Urothelium cell line (cell line): ENCODE measurements around the gene KDM5C.
A peak's percentile ranks its signal among the peaks of the same experiment; 100 is the strongest.

Experiments
- DNase-seq: peaks from one replicate; pipeline ENCODE4 v3.0.0; 2011; ENCODE audit warnings: low spot score, mixed read lengths
- FAIRE-seq: peaks from 2 replicates; lab custom pipeline; 2011; peaks lifted over from hg19 to GRCh38; lab: Jason Lieb, UNC

KDM5C gene

DNA sequence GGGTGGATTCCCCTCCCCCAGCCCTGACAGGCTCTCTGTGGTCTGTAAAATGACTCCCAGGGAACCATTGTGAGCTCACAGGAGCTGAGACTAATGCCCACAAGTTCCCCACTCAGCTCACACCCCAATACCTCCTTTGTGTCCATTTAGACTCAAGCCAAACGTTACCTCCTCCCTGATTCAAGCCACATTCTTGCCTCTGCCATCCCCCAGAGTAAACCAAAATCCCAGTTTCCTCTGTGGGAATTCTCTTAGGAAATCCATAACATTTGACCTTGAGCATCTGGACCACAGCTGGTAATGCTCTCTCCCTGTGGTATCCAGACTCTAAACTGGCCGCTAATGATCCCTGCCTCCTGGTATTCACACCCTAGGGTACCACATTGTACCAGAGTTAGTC, 26.3 kb upstream of the KDM5C start:
- DNase-seq, result no peak
- no peak for FAIRE-seq

DNA sequence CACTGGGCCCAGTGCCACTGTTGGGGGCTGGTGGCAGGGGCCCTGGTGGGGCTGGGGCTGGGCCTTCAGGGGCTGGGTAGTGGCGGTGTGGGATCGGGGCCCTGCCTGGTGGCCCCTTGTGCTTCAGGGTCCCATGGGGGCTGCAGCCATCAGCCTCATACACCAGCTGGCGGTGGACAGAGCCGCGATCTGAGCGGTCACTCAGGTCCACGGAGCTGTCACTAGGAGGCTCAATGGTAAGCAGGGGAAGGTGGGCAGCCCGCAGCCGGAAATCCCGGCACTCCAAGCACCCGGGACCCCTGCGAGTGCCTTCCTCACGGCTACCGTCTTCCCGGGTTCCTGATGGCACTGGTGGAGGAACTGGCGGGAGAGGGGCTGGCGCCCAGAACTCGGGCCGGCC, 25.5 kb upstream of the KDM5C start:
- no peak for DNase-seq
- FAIRE-seq, result no peak

DNA sequence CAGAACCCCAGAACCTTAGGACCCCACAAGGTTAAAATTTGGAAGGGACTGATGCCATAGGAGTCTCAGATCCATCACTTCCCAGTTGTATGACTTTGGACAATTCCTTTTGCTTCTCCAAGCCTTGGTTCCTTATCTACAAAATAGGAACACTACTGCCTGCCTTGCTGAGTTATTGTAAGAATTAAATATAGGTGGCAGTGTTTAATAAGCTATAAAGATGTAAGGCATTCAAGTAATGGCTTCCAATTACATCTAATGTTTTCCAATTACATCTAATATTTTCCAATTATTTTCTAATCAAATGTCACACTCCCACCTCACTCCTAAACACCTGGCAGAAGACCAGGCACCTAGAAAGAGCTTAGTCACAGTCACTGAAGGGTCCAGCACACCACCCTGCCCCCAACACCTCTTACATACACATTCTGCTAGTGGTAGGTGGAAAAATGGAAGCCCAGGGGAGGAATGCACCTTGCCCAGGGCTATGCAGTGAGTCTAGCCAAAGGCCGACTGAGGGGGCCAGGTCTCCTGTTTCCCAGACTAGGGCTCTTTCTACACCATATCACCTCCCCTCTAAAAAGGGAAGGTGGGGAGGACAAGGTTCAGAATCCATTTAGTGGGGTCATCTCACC, 24.5 kb upstream of the KDM5C start:
- FAIRE-seq, result no peak

DNA sequence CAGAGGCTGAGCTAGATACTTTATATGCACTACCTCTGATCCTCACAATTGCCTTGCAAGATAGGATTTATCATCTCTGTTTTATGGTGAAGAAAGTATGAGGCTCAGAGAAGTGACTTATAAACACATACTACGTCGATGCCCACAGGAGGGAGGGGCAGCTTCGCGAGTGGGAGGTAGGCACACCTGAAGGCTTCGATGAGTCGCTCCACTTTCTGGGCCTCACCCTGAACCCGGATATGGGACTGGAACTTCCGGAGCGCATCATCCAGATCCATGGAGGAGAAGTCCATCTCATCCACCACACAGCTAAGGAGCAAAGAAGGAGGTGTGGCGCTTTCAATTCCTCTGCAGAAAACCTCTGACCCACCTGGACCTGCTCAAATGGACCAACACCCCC, 22.9 kb upstream of the KDM5C start:
- DNase-seq, result no peak
- FAIRE-seq, result no peak

More for the DNA sequence above, 24.5 kb upstream of the KDM5C start:
- no peak for DNase-seq

DNA sequence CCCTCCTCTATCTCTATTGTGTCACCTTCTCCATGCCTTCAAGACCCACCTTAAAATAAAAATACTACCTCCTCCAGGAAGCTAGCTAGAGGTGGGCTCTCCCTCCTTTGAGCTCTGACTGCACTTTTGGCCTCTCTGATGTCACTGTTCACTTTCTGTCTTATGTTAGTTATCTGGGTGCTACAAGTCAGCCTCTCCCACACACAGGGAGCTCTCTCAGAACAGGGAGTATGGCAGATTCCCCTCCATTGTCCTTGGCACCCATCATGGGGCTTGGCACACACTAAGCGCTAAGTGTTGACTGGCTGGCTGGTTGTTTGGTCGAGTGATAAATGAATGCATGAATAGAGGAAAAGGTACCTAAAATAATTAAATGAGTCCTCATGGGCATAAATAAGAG, 21.2 kb upstream of the KDM5C start:
- DNase-seq (no peak), FAIRE-seq (no peak)

DNA sequence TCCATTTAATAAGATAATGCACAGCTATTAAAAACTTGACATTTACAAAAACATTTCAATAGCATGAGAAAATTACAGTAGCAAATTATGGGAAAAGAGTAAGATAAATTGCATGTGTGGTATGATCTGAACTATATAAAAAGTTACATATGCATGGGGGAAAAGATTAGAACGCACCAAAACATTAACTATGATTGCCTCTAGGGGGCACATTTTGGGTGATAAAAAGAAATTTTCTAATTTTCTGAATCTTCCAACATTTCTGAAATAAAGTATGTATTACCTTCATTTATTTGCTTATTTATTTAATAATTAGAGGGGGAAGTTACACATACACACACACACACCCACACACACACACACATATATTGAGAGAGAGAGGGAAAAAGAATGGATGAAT, 19.6 kb upstream of the KDM5C start:
- FAIRE-seq (no peak), DNase-seq (no peak)

DNA sequence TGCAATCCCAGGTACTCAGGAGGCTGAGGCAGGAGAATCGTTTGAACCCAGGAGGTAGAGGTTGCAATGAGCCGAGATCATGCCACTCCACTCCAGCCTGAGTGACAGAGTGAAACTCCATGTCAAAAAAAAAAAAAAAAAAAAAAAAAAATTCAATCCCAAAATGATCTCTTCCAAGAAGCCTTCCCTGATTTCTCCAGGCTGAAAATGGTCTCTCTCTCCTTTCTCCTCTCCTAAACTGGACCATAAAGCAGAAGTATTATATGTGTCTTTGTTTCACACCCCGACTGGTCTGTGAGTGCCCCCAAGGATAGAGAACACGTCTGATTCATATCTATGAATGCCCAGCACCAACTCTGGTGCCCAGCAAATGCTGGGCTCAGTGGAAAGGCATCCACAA, 17.3 kb upstream of the KDM5C start:
- FAIRE-seq (no peak), DNase-seq (no peak)

DNA sequence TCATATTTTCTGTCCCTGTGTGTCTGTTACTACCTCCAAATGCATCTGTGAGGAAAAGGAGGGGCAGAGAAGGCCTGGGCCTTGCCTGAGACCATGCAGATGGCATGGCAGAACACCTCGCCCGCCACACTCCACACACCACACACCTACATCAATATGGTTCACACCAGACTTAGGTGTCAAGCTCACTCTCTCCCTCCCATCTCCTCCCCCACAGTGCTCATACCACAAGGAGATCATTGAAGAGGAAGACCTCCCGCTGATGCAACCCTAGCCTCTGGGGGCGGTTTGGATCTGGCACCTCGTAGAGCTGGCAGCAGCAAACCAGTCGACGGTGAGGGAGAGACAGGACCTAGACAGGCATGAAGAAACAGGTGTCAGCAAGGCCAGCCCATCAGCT, 16.6 kb upstream of the KDM5C start:
- FAIRE-seq (no peak), DNase-seq (no peak)

DNA sequence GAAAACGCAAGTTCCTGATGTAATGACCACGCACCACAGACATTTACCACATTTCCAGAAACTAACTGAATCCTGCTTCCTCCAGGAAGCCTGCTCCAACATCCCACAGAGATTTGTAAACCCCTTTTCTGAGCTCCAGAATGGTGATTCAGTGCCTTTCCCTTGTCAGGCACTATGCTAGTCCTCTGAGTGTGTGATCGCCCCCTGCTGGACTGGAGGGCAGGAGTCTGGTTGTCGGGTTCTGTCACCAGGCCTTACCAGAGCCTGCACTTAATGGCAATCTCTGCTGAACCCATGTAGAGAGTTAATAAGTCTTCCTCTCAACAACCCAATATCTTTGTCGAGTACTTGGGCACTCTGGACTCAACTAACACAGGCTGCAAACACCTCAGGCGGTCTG, 14.5 kb upstream of the KDM5C start:
- FAIRE-seq, result no peak
- DNase-seq, result peak; percentile 24

DNA sequence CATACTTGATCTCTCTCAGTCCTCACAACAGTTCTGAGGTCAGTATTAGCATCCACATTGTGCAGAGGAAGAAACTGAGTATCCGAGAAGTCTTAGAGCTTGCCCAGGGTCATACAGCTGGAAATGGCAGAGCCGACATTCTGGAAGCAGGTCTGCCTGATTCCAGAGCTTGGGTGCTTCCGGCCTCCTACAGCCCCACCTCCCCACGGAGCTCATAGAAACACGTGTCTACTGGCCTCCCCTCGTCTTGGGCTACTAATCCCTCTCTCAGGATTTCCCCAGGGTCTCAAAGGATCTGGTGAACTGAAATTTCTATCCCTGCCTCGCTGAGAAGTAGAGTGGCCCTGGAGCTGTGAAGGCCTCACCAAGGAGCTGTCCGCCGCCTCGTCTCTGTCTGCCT, 12.0 kb upstream of the KDM5C start:
- no peak for FAIRE-seq
- DNase-seq, result no peak

DNA sequence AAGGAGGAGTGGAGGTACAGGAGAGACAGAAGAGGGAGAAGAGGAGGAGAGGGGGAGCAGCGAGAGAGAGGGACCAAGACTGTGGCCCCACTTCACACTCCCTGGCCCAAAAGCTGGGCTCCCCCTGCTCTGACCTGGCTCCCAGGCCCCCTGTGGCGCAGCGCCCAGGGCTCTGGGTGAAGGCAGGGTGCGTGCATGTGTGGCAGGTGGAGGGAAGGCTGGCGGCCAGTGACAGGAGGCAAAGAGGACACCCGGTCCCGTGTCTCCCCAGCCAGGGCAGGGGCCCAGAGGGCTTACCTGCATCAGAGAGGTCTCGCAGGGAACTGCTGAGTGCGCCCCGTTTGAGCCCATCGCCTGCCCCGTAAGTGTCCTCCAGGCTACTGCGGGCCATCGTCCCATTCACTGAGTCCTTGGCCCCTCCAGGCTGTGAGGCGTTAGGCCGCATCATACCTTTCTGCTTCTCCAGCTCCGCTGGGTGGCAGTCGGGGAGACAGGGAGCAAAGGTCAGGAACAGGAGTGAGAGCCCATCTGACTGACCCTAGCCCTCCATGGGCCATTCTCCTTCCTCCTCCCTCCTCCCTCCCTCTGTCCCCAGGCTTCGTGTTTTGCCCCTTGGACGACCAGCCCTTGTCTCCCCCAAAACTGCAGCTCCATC, 11.1 kb upstream of the KDM5C start:
- no peak for FAIRE-seq
- no peak for DNase-seq

DNA sequence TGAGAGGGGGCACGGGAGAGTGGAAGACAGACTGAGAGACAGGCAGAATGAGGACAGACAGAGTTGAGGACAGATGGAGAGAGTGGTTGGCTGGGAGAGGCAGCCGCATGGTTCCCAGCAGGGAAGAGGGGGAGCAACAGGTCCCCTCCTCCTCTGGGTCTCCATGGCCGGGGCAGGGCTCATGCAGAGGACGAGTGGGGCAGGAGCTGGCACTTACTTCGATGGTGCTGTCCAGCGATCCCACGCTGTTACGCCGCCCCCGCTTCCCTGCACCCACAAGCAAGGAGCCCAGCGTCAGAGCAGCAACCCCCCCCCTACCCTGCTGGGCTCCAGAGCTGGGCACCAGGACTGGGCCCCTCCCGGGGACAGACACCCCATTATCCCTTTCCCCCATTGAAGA, 10.6 kb upstream of the KDM5C start:
- FAIRE-seq, result no peak
- no peak for DNase-seq

DNA sequence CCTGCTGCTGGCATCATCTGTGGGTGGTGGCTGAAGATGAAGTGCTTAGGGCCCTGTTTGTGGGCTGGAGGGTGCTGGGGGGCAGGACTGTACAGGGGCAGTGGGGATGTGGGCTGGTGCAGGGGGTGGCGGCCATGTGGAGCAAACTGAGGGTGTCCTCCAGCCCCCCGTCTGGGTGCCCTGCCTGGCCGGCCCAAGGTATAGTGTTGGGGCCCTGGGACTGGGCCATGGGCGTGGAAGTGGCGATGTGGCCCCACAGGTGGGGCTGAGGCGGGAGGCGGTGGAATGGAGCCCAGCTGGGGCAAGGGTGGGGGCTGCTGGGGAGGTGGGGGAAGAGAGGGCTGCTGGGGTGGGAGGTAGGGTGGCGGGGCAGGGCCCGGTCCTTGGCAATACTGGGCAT, 9.5 kb upstream of the KDM5C start:
- DNase-seq (no peak), FAIRE-seq (no peak)

DNA sequence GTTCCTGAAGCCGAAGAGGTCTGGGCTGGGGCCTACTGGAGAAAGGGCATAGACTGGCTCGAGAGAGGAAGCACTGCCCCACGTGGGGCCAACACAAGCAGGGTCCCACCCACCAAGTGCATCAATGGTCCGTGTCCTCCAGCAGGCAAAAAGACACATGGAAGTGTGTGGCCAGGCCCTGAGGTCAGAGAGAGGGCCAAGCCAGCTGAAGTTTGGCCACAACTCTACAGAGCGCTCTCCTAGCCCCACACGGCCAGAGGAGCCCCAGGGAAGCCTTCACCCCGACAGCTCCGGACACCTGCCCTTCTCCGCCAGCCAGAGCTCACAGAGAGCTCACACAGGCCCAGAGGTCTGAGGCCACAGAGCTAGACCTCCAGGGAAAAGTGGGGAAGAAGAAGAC, 8.5 kb upstream of the KDM5C start:
- DNase-seq, result no peak
- FAIRE-seq, result no peak

DNA sequence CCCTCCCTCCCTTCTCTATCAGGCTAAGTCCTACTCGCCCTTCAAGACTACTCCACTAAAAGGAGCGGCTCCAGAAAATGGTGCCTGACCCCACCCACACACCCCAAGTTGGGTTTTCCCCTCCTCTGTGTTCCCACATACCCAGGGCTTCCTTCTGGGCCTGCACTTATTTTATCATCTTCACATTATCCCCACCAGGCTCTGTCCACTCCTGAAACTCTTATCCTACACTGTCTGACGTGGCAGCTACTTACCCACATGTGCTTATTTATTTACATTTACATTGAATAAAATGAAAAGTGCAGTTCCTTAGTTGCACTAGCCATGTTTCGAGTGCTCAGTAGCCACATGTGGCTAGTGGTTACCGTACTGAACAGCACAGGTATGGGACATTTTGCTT, 5.1 kb upstream of the KDM5C start:
- no peak for FAIRE-seq
- no peak for DNase-seq

DNA sequence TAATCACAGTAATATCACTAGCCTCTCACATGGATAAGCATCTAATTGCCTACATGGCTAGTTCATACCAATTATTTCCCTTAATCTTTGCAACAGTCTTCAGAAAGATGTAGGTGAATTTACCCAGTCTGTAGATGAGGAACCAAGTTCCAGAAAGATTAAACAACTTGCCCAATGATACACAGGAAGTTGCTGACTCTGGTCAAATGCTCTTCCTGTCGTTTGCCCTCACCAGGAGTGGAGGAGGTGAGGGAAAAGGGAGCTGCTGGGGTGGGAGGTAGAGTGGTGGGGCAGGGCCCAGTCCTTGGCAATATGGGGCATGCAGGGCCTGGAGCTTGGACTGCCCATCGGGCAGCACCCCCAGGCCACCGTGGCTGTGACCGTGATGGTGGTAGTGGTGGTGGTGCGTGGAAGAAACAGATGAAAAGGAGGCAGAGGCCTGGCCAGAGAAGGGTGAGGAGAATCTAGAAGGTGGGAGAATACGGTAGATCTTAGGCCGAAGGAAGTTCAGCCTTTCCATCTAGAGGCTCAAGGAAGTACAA, 2.3 kb upstream of the KDM5C start:
- DNase-seq, result no peak
- no peak for FAIRE-seq

DNA sequence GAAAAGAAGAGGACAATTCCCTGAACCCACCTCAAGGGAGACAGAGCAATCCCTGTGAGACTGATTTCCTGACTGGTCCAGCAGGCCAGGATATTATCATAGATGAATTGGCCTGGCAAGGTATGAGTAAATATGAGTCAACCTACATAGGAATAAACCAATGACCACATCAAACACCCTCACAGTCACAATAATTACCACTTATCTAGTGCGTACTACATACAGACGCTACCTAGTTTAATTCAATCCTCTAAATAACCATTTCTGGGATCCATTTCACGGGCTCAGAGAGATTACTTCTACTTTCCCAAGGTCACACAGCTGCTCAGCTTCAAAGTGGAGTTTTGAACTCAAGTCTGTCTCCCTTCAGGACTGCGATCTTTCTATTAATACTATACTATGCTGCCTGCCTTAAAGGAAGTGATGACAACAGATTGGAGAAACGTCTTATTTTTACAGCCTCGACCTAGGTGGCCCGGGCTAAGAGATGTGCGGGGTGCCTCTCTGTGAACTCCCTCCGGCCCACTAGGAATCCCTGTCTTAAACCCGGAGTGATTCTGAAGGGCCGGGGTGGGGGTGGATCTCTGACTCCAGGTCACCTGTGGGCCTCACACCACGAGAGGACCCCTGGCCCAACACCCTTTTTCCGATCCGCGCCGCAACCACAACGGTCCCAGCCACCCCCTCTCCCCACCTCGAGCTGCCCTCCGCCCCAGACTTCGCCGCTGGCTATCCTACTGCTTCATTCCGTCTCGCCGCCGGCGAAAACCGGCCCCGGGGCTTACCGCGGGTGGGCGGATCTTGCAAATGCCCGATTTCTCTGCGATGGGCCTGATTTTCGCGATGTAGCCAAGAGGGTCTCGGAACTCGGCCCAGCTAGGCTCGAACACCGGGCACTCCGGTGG, 800 bp downstream of the KDM5C start:
- DNase-seq (peak; percentile 23), FAIRE-seq (no peak)

DNA sequence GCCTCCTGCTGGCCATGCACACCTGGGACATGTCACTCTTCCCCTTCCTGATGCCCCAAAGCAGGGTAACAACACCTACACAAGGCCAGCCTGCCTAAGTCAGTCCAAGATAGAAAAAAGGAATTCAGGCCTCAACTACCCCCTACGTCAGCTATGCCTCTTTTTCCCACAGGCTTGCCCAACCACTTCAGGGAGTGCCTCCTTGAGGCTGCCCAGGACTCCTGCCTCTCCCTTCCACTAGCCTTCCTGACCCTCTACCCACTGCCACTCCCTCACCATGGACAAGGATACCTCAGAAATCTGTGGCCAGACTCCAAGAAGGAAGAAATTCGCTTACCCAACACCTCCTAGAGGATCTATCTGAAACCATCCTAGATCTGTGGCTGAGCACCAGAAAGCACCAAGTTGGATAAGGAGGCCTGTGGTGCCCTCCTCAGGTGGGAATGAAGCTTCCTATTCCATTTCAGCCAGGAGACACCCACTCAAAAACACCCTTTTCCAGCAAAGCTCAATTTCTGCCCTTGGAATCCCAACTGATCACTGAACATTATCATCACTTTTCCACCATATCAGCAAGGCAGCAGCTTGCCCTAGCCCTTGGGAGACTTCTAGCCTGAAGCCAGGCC, 1.8 kb downstream of the KDM5C start:
- DNase-seq (no peak), FAIRE-seq (no peak)

DNA sequence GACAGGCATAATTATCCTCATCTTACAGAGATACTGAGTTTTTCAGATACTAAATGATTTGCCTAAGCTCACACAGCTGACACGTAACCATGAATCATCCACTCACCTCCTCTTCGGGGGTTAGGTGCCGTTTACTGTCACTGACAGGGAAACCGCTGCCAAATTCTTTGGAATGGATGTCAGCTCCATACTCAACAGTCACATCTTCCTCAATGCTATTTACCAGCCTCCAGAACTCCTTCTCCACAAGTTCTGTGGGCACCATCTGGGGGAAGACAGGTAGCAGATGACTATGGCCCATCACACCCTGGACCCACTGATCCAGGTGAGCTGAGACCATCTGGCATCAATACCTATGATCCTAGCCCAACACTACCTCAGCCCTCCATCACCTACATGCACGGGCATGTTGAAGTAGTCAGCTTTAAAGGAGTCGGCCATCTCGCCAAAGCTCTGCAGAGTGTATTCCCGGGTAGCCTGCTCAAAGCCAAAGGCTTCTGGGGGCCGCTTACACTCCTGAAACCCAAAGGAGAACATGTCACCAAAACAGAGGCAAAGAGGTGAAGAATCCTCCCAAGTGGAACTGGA, 13.5 kb downstream of the KDM5C start:
- no peak for DNase-seq

DNA sequence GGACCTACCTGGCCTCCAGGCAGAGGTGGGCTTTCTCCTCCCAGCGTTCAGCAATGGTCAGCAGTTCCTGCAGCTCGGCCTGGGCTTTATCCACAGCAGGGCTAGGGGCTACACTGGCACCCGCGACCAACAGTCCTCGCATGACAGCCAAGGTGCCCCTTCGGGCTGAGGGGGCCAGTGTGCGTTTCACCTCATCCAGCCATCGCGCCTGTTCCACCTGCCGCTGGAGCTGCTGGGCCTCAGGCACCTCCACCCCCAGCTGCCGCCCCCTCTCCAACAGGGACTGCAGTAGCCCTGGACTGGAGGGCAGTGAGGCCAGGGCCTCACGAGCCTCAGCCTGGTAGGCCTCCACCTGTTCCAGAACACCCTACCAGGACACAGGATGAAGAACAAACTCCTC, 28.3 kb downstream of the KDM5C start:
- FAIRE-seq, result no peak
- no peak for DNase-seq

More for the DNA sequence above, 13.5 kb downstream of the KDM5C start:
- FAIRE-seq, result no peak

DNA sequence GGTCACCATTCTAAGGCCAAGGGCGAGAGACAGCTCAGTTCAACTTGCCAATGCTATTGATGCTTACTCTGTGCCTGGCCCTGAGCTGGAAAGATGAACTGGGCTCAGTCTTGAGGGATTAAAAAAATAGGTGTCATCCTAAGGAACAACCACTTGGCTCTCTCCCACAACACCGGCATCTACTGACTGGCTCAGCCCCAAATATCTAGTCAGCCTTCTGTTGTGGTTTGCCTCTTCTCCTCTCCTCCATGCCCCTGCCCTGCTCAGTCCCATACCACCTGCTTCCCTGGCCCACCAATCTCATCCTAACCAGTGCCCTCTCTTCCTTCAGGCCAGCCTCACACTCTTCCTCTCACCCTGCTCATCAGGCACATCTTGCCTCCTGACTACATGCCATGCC, 29.6 kb downstream of the KDM5C start:
- DNase-seq (no peak), FAIRE-seq (no peak)
